ENCODE data around the gene INSIG1. TPM values are rescaled to one million over a fixed set of nuclear protein-coding genes. Genes with fewer than 3 reads are reported as not detected.

INSIG1 gene
- total and polyA plus RNA-seq, 2 donors (not counting 3 experiments of a cell fraction or from before 2014, with no cell fraction given): 79.3 to 102 TPM

- peaks cover 12% of the 10 kb centered on the region for H3K4me1 ChIP-seq (ENCODE audit: control insufficient read depth, extremely low read depth, insufficient read depth, low read length)
Measured at GRCh38 chr7:155259866-155260497, 37.7 kb upstream of the INSIG1 start.

More at GRCh38 chr7:155259866-155260497, 37.7 kb upstream of the INSIG1 start:
- TF ChIP-seq GATA2 (IDR thresholded peaks at IDR 0.05; ENCODE audit: insufficient read depth, insufficient read length, low read depth, low read length) (no peak), EZH2 (IDR thresholded peaks at IDR 0.05; ENCODE audit: borderline replicate concordance, low read depth, low read length, severe bottlenecking) (no peak), MYC (IDR thresholded peaks at IDR 0.05; ENCODE audit: low read depth, low read length) (no peak), FOS (IDR thresholded peaks at IDR 0.05; ENCODE audit: borderline replicate concordance, insufficient read depth, low read length) (no peak), POLR2A (IDR thresholded peaks at IDR 0.05; ENCODE audit: low read depth, low read length) (no peak), MAX (IDR thresholded peaks at IDR 0.05; ENCODE audit: insufficient read depth, insufficient read length) (no peak), CTCF (IDR thresholded peaks at IDR 0.05; ENCODE audit: extremely low read depth in 1 of 2, insufficient read depth in 1 of 2, low read depth in 1 of 2, low read length in 2 of 2) (no peak), JUN (IDR thresholded peaks at IDR 0.05; ENCODE audit: borderline replicate concordance, insufficient read depth, insufficient read length, low read depth) (no peak), POLR2AphosphoS5 (IDR thresholded peaks at IDR 0.05; ENCODE audit: insufficient read depth, low read depth, low read length) (no peak)
- intact Hi-C loops (cut with micrococcal nuclease) (loop anchor here (5.0 kb wide), 1 partner anchor 333 kb away; no protein-coding TSS in a partner anchor), dilution Hi-C loops (cut with MboI; ENCODE audit: extremely low pct_ligation_motif_present, low sequenced_read_pairs) (no loop called here)
- H2AFZ ChIP-seq (ENCODE audit: low read depth, low read length): no peak overlapping the region
- no peak overlapping the region for H3K4me3 ChIP-seq (replicated peaks in 1 of 3; ENCODE audit: insufficient read depth in 1 of 3, low read depth in 1 of 3, low read length in 3 of 3)
- H3K9me1 ChIP-seq (replicated peaks; ENCODE audit: control insufficient read depth, extremely low read depth, insufficient read depth, low read length): no peaks in the 10 kb centered on the region
- no peak overlapping the region for H3K27ac ChIP-seq (ENCODE audit: insufficient read depth, low read depth, low read length)
- H4K20me1 ChIP-seq (replicated peaks; ENCODE audit: control insufficient read depth, extremely low read depth, insufficient read depth, low read length): no peaks in the 10 kb centered on the region
- no peaks in the 10 kb centered on the region for H3K79me2 ChIP-seq (ENCODE audit: control insufficient read depth, insufficient read depth, low read length)
- no peaks in the 10 kb centered on the region for H3K9me3 ChIP-seq (replicated peaks; ENCODE audit: control insufficient read depth, insufficient read depth, low read length)
- BruUV-seq (replicated peaks): no TSS peak
- FAIRE-seq: no peak
- H3K27me3 ChIP-seq (ENCODE audit: control insufficient read depth in 2 of 2, insufficient read depth in 2 of 2, low read length in 2 of 2): no peaks in the 10 kb centered on the region
- H3K36me3 ChIP-seq (ENCODE audit: control insufficient read depth in 2 of 2, extremely low read depth in 1 of 2, insufficient read depth in 2 of 2, low read length in 2 of 2): no peaks in the 10 kb centered on the region
- POLR2A ChIA-PET: no interaction called here
- no peak for DNase-seq (ENCODE audit: low read depth, low spot score)
- no peak overlapping the region for H3K9ac ChIP-seq (replicated peaks; ENCODE audit: extremely low read depth, insufficient read depth, low read length)
- no peak overlapping the region for H3K4me2 ChIP-seq (ENCODE audit: insufficient read depth, low read length)
- CTCF ChIA-PET: no interaction called here
